Eye (tissue), 1 donor: ENCODE measurements around the gene UBE2L3.
A peak's percentile ranks its signal among the peaks of the same experiment; 100 is the strongest.
"Not testable (repeated sequence)": the region's sequence is repeated elsewhere in the genome, so short reads cannot be mapped to it uniquely, and the experiment has no call there.

Experiments used
- DNase-seq: peaks from one replicate; pipeline ENCODE4 v3.0.0-alpha.2; 2015

Gene UBE2L3

DNA sequence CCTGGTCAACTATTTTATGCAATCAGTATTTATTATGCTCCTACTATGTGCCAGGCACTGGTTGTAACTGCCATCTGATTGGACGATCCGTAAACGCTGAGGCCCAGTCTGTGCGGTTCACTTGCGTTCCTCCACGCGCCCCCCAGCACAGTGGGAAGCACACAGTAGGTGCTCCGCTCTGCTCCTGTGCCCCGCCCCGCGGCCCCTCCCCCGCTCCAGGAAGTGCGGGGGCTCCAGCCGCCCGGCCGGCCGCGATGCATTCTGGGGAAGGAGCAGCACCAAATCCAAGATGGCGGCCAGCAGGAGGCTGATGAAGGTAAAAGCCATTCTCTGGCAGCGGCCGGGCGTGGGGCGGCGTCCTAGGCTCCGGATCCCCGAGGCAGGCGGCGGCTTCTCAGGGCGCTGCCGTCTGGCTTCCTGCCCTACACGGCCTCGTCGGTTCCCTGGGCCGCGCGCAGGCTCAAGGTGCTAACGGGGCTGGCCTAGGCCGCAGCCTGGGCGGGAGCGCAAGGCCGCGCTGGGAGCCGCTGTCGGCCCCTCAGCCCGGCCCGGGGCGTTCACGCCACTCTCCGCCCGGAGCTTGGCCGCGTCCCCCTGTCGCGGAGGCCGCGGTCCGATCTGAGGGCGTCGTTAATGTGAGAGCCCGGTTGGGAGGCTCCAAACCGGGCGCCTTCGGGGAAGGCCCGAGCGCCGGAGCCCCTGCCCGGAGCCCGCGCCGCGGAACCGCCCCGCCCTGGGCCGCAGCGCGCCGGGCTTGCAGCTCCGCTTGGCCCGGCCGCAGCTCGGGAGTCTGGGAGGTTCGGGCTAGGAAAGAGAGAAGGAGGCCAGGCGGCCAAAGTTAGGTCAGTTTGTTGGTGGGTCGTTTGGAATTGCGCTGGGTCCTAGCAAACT lies at the start of gene UBE2L3:
Gene UBE2L3, plus strand, starts transcription at position 259 of the 891 bp plus-strand sequence. Its CDS starts 31 bp downstream, at position 290.
- DNase-seq: peak; percentile 92

DNA sequence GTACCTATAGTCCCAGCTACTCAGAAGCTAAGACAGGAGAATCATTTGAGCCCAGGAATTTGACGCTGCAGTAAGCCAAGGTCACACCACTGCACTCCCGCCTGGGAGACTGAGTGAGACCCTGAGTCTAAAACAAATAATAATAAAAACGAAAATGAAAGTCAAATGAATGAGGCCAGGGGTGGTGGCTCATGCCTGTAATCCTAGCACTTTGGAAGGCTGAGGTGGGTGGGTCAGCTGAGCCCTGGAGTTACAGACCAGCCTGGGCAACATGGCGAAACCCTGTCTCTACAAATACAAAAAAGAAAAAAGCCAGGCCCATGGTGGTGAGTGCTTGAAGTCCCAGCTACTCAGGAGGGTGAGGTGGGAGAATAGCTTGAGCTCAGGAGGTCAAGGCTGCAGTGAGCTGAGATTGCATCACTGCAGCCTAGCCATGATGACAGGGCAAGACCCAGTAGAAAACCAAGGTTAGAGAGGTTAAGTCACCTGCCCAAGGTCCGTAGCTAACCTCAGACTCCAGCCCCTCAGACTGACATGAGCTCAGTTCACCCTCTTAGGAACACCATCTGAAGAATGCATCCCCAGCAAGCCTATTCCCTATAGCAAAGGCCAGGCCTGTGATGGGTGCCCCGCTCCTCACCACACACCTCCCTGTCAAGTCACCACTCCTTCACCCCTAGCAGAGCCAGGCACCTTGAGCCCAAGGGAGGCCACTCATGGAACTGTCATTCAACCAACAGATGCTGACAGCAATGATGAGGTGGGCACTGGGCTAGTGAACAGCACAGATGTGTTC lies 40.6 kb upstream of the UBE2L3 start:
- not testable (repeated sequence) for DNase-seq

DNA sequence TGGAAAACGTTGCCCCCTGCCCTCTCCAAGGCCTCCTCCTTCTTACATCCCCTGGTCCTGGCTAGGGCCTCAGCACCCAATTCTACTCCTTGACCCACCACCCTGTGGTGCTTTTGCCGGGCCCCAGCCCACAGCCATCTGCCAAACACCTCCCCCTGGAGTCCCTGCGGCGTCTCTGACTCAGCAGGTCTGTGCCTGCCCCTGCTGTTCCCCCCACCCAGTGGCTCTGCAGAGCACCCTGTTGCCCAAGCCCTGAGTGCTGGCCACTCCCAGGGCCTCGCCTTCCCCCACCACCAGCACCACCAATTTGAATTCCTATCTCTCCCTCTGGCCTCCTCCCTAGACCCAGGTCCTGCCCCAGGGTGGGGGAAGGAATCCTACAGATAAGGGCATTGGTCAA lies 36.0 kb upstream of the UBE2L3 start:
- not testable (repeated sequence) for DNase-seq

DNA sequence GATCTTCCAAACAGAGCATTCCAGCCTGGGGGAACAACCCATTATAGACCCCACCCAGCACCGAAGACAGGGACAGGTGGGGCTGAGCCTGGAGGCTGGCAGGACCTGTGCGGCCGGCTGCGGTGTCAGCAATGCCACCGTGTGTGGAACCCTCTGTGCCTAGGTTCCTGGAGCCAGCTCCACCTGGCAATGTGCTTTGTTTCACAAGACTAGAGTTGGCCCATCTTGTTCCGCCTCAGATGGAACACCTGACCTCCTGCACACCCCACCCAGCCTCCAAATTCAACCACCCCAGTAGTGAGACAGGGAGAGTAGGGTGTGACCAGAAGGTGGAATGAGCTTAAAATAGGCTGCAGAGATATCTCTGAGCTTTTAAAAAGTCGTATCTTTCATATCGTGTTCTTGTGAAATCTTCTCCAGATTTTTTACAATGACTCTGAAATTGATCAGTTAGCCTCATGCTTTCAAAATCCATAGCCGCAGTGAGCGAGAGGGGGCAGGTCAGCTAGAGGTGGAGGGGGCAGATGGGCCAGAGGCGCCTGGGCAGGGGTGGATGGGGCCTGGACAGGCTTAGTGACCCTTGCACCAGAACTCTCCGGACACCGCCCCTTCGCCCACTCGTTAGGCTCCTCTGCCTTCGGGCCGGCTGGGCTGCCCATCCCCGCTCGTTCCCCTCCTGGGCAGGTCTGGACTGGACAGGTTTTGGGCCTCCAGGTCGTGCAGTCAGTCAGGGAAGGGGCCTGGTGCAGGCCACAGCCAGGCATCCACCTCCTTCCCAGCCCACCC lies 34.5 kb upstream of the UBE2L3 start:
- DNase-seq: not testable (repeated sequence)

DNA sequence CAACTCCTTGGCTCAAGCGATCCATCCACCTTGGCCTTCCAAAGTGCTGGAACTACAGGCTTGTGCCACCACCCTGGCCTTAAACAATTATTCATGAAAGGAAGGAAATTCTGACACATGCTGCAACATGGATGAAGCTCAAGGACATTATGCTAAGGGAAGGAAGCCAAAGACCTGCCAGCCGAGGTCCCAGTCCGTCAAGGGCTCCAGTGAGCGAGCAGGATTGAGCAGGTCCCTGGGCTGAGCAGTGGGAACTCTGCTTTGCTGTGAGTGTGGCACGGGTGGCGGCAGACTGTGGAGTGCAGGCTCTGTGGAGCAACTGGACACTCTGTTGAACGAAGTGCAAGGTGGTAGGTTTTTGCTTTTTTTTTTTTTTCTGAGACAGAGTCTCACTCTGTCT lies 27.7 kb upstream of the UBE2L3 start:
- DNase-seq: not testable (repeated sequence)

DNA sequence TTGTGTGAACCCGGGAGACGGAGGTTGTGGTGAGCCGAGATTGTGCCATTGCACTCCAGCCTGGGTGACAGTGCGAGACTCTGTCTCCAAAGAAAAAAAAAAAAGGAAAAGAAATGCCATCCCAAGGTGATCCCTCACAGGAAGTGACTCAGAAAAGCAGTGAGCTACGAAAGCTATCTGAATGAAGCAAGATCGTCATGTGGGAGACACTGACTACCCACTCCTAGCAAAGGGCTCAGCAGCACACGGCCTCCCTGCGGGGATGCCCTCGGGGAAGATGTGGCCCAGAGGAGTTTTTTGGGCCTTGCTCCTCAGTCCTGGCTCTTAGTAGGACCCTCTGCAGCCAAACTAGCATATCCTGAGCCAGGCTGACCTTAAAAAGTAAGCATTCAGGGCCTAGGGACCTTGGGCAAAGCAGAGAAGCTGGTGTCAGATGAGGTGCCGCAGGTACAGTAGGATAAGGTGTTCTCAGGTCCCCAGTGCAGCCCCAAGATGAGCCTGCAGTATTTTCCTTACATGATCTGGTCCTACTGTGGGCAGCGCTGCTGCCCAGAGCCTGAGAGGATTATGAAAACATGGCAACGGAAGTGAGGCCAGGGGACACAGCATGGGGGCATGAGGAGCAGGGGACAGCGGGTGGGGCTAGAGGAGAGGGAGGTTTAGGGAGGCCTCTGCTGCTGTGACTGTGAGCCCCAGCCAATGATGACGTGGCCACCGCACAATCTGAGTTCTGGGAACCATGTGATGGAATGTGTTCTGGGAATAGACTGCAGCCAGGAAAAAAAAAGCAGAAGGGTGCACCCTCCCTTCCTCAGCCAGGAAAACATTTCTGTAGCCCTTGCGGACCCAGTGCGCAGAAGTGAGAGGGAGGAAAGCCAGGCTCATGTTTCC lies 22.8 kb upstream of the UBE2L3 start:
- not testable (repeated sequence) for DNase-seq

DNA sequence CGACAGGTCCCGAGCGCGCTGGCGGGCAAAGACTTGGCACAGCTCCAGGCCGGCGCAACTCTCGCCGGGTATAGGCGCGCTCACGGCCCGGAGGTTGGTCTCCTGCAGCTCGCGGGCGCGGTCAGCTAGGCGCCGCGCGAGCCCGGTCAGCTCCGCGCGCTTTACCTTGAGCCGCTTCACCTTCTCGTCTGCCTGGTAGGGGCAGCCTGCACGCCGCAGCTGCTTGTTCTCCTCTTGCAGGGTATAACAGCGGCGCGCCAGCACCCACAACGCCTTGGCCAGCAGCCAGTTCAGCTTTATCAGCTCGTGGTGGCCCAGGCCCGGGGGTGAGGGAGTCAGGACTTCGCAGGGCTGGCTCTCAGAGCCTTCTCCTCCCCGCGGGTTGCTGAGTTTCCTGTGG lies 18.0 kb upstream of the UBE2L3 start:
- DNase-seq: not testable (repeated sequence)

DNA sequence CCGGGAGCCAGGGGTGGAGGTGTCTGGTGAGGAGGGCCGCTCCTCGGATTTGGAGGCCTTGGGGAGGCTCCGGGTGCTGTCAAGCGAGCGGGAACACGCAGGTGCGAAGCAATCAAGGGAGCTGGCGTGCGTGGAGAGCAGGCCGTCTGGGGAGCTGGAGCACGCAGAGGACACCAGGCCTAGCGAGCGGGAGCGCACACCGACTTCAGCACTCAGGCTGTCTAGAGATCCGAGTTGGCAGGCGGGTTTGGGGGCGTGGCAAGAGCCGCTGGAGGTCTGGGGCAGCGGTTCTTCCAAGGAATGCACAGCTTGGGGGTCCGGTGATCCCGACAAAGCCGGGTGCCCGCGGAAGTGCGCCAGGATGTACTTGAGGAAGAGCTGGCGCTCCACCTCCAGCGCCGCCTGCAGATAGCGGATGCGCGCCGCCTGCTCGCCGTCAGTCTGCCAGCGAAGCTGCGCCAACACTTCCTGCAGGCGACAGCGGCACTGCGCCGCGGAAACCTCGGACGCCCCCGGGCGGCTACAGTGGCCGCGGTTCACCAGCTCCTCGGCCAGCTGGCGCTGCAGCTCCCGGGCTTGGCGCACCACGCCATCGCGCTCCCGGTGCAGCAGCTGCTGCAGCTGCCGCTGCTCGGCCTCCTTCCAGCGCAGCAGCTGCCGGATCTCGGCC lies 17.4 kb upstream of the UBE2L3 start:
- not testable (repeated sequence) for DNase-seq

DNA sequence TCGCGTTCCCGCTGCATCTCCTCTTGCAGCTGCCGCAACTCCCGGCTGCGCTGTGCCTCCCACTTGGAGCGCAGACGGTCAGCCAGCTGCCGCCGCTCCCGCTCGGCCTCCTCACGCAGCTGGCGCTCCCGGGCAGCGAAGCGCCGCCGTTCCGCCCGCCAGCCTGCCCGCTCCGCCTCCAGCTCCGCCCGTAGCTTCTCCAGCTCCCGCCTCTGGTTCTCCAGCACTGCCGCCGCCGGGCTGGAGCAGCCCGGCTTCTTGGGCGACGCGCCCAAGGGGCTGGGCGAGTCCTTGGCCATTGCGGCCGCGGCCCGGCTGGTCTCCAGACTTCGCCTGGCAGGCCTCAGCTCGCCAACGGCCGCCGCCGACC lies 16.9 kb upstream of the UBE2L3 start:
- DNase-seq: not testable (repeated sequence)

DNA sequence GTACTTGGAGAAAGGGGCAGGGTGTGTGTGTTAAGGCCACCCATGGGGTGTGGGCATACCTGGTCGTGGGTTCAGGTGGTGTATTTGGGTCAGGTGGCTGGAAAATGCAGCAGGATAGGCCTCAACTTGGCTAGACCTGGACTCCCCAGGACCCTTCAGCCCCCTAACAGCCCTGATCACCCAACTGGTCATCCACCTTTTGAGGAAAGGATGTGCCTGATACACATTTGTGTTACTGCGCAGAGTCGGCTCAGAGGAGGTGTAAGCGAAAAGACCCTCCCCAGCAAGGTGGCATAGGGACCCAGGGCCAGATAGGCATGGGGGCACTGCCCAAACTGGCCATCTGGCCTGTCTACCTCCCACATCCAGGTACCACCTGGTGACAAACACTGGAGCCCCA lies 16.2 kb upstream of the UBE2L3 start, which contains the start of gene RIMBP3C:
Gene RIMBP3C, minus strand, starts transcription at position 101 of the 400 bp plus-strand sequence. CDS start 485 bp downstream, outside the sequence.
- DNase-seq: not testable (repeated sequence)

DNA sequence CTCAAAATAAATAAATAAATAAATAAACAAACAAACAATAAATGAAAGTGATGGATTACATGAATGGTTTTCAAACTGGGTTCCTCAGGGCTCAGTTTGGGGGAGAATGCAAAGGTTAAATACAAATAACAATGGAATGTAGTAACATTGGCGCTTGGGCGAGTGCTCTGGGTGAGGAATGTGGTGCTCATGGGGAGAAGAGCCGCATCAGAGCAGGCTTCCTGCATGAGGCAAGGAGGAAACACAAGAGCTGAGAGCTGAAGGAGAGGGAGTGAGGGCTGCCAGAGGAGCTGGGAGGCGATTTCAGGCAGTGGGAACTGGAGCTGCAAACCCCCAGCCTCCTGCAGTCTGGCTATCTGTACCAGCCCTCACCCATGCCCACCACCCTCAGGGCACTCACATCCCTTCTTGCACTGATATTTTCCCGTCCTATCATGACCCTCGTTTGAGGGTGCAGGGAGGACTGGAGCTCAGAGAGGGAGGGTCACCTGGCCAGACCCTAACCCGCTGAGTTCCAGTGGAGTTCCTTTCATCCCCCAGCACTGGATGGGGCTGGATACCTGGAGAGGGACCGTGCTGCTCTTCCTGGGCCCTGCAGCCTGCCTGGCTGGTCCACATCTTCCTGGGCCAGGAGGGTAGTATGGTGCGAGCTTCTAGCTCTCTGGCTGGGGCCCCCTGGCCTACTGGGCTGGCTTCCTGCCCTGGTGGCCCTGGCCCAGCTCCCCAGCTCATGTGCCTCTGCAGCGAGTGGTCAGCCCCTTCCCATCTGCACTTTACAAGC lies 8.0 kb upstream of the UBE2L3 start:
- DNase-seq: not testable (repeated sequence)

DNA sequence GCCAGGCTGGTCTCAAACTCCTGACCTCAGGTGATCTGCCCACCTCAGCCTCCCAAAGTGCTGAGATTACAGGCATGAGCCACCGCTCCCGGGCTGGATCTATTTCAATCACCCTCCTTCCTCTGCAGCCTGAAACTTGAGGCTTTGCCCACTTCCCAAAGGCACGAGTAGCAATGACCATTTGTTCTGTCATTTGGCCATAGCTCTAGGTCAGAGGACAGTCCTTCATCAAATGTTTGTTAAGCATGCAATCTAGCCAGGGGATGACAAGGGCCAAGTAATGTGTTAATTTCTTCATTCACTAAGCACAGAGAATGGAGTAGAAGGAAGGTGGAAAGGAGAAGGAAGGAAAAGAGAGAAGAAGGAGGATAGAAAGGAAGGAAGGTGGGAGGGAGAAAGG lies 6.9 kb upstream of the UBE2L3 start:
- not testable (repeated sequence) for DNase-seq

DNA sequence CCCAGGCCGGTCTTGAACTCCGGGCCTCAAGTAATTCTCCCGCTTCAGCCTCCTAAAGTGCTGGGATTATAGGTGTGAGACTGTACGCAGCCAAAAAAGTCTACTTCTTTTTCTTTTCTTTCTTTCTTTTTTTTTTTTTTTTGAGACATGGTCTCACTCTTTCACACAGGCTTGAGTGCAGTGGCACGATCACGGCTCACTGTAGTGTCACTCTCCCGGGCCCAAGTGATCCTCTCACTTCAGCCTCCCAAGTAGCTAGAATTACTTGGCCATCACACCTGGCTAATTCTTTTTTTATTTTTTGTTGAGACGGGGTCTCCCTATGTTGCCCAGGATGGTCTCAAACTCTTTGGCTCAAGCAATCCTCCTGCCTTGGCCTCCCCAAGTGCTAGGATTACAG lies 3.6 kb upstream of the UBE2L3 start:
- DNase-seq: no peak

DNA sequence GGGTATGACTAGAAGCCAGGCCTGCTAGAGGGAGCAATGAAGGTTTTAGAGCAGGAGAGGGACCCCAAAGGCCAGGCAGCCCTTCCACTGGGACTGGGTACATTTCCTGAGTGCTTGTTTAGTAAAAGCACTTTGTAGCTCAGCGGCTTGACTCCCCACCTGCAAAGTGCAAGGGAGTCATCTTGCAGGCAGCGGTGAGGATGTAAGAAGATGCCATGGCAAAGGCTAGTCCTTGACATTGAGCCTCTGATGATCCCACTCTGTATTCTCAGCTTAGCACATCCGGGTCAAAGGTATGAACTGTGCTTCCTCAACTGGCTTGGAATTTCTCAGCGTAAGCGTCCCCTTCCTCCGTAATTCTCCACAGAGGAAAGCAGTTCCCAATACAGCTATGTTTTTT lies 3.1 kb upstream of the UBE2L3 start:
- DNase-seq: no peak

DNA sequence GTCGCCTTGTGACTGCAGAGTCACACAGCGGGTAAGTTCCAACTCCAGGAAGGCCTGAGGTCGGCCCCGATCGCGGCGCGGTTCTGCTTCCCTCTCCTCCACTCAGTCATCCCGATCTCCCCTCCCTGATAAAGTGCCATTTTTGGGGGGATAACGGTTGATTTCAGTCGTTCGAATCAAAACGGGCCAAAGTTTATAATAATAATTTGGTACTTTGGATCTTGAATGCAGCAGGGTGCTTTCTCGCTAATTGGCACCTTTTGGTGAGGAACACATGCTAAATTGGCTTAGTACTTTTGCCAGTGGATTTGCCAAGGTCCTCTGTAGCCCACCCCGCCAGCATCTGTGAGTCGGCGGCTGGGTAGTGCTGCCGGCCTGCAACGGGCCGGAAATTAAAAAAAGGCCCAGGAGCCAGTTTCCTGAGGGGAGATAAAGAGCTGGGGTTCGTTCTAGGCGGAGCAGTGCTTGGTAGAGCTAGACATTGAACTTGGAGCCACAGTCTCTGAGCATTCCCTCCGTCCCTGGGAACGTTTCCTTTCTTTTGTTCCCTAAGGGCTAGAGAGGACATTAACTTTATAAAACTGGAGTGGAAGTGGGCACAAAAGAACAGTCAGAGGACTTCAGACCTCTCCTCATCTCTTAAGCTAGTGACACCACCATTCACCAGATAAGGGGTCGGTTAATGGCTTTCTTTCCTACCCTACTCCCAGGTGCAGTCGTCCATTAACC lies 997 bp downstream of the UBE2L3 start:
- DNase-seq: peak; percentile 24

DNA sequence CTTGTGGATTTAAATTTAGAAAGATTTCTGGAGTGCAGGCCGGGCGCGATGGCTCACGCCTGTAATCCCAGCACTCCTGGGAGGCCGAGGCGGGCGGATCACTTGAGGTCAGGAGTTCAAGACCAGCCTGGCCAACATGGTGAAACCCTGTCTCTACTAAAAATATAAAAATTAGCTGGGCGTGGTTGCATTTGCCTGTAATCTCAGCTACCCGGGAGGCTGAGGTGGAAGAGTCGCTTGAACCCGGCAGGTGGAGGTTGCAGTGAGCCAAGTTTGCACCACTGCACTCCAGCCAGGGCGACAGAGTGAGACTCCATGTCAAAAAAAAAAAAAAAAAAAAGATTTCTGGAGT lies 1.5 kb downstream of the UBE2L3 start:
- DNase-seq: not testable (repeated sequence)

DNA sequence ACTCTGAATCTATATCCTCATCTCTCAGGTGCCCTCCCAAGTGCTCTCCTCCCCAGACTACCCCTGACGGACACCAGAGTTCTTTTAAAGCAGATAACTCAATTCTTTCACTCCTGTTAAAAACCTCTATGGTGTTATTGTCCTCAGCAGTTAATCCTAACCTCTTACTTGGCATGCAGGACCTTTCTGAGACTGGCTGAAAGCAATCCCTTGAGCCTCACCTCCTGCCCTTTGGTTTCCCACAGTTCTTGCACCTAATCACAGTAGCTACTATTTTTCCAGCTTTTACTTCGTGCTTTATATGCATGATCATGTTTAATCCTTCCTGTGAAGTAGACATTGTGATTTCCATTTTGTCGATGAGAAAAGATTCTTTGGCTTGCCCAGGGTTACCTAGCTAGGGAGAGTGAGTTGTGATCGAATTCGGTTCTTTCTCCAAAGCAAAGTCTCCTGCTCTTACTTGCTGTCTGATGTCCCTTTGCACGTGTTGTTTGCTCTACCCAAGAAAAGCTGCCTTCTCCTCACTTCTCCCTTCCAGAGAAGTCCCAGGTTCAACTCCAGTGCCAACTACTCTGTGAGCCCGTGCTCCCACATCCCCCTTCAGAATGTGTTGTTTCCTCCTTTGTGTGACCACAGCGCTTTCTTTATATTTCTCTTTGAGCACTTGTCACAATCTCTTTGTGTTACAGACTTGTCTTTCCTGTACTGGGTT lies 2.1 kb downstream of the UBE2L3 start:
- no peak for DNase-seq

DNA sequence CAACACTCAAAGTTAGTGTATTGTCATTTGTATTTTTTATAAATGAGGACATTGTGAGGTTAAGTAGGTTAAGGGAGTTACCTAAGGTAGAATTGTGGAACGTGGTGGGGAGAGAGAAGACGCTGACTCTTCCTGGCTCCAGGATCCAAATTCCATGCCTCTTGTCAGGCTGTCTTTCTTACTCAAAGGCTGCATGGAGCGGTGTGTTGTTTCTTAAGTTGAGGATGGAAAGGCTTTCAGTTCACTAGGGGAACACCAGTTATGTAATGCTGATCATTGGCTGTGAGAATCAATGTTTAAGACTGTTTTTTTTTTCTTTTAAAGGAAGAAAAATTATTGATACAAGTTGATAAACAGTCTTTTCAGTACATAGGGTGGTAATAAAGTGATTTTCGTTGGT lies 2.9 kb downstream of the UBE2L3 start:
- no peak for DNase-seq

DNA sequence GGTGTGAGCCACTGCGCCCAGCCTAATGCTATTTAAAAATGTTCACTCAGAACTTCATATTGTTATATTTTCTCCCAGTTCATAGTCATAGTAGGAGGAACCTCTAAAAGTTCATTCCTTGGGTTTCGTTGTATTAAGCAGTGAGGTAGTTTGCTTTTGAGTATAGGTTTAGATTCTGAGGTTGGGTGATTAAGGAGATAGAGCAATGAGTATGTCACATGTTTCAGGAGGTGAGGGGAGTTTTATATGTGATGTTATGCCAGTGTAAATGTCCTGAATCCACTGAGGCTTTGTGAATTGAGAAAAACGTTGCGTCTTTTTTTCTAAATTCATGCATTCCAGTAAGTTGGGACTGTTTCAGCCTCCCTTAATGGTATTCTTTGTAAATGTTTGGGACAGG lies 4.2 kb downstream of the UBE2L3 start:
- DNase-seq: no peak
